HepG2 (cell line): ENCODE data around the gene RREB1. TPM values are rescaled to one million over a fixed set of nuclear protein-coding genes. Genes with fewer than 3 reads are reported as not detected.

ENCODE experiments used
- AHDC1 ChIP-seq: sonication (generic); formaldehyde crosslinking; IDR thresholded peaks from 2 replicates; pipeline ENCODE4 v1.5.1; 2020; ENCODE audit warnings: mild to moderate bottlenecking, missing genetic modification reagents, borderline replicate concordance
- ATF5 ChIP-seq: sonication (generic); formaldehyde crosslinking; IDR thresholded peaks from 2 replicates; pipeline ENCODE4 v1.4.0; 2020; ENCODE audit warnings: mild to moderate bottlenecking, low read depth, missing genetic modification reagents
- CBX2 ChIP-seq, 2 experiments: fragments of 200-600 bp in 1 of 2; sonication (generic); formaldehyde crosslinking in 1 of 2; IDR thresholded peaks; 2 replicates each; pipeline versions ENCODE4 v1.7.0 to v1.8.1; 2018 to 2022; ENCODE audit warnings: low read depth in 2 of 2, low read length in 1 of 2, mild to moderate bottlenecking in 1 of 2, missing genetic modification reagents in 1 of 2
- DPF2 ChIP-seq: sonication (generic); formaldehyde crosslinking; IDR thresholded peaks from 2 replicates; pipeline ENCODE4 v1.4.0; 2020; ENCODE audit warnings: mild to moderate bottlenecking, low read depth, missing genetic modification reagents, borderline replicate concordance
- HNRNPH1 ChIP-seq: fragments of 200-400 bp; formaldehyde crosslinking; optimal IDR thresholded peaks from 2 replicates; pipeline ENCODE3; 2017; ENCODE audit warnings: mild to moderate bottlenecking, low read depth, low read length
- ISX ChIP-seq: sonication (generic); formaldehyde crosslinking; conservative IDR thresholded peaks from 2 replicates; pipeline ENCODE4 v1.5.0; 2020; ENCODE audit warnings: missing genetic modification reagents
- KMT2B ChIP-seq: IDR thresholded peaks from 2 replicates; pipeline ENCODE4 v1.6.1; 2016; ENCODE audit warnings: missing genetic modification reagents, missing compliant biosample characterization
- LCORL ChIP-seq, 2 experiments: fragments of 450-650 bp in 1 of 2; sonication (generic) in 1 of 2; formaldehyde crosslinking in 1 of 2; IDR thresholded peaks; 2 replicates each; pipeline versions ENCODE4 v1.5.0 to v1.6.1; 2017 to 2020; ENCODE audit warnings: antibody characterized with exemption in 1 of 2, missing genetic modification reagents in 1 of 2
- MAX ChIP-seq: IDR thresholded peaks from 2 replicates; pipeline ENCODE4 v1.6.1; 2012; ENCODE audit warnings: inconsistent platforms
- MBNL3 ChIP-seq: fragments of 250-450 bp; sonication (Bioruptor Pico); conservative IDR thresholded peaks from 2 replicates; pipeline ENCODE4 v1.8.0; 2022; ENCODE audit warnings: mild to moderate bottlenecking, inconsistent platforms
- MIXL1 ChIP-seq: IDR thresholded peaks from 2 replicates; pipeline ENCODE4 v1.6.1; 2016
- MYPOP ChIP-seq: sonication (generic); formaldehyde crosslinking; IDR thresholded peaks from 2 replicates; pipeline ENCODE4 v1.8.1; 2023; ENCODE audit warnings: mild to moderate bottlenecking, moderate library complexity, missing genetic modification reagents
- RAD21 ChIP-seq: fragments of 450-650 bp; formaldehyde crosslinking; IDR thresholded peaks from 2 replicates; pipeline ENCODE4 v1.5.0; 2020; ENCODE audit warnings: mild to moderate bottlenecking
- RBM39 ChIP-seq: fragments of 200-400 bp; formaldehyde crosslinking; IDR thresholded peaks from one replicate; pipeline ENCODE4 v1.6.1; 2018; ENCODE audit warnings: antibody characterized with exemption, mild to moderate bottlenecking, low read depth, low read length; ENCODE audit not compliant: poor library complexity, severe bottlenecking
- RFXANK ChIP-seq: IDR thresholded peaks from 2 replicates; pipeline ENCODE4 v1.6.1; 2016
- SMAD1 ChIP-seq: sonication (generic); formaldehyde crosslinking; IDR thresholded peaks from 2 replicates; pipeline ENCODE4 v1.4.0; 2020; ENCODE audit warnings: missing genetic modification reagents, low read depth, mild to moderate bottlenecking, borderline replicate concordance
- ZNF326 ChIP-seq: sonication (generic); formaldehyde crosslinking; IDR thresholded peaks from 2 replicates; pipeline ENCODE4 v1.4.0; 2020; ENCODE audit warnings: missing genetic modification reagents, borderline replicate concordance
- ZNF614 ChIP-seq: IDR thresholded peaks from 2 replicates; pipeline ENCODE4 v1.6.1; 2018; ENCODE audit warnings: missing biosample characterization, missing genetic modification reagents, inconsistent platforms, borderline replicate concordance
- ZNF740 ChIP-seq: sonication (generic); formaldehyde crosslinking; IDR thresholded peaks from 2 replicates; pipeline ENCODE4 v1.4.0; 2020; ENCODE audit warnings: missing genetic modification reagents
- ZNF772 ChIP-seq: sonication (generic); formaldehyde crosslinking; IDR thresholded peaks from 2 replicates; pipeline ENCODE4 v1.5.0; 2020; ENCODE audit warnings: mild to moderate bottlenecking, missing genetic modification reagents
- ZNF784 ChIP-seq: sonication (generic); formaldehyde crosslinking; IDR thresholded peaks from 2 replicates; pipeline ENCODE4 v1.5.1; 2020; ENCODE audit warnings: missing genetic modification reagents, mild to moderate bottlenecking, borderline replicate concordance
- polyA plus RNA-seq, 8 experiments: library from polyadenylated mRNA; depleted of rRNA in 3 of 8; stranded (reverse) in 7 of 8; unstranded in 1 of 8; fragments of >200 nt; fragmentation: Illumina TruSeq in 4 of 8; extraction: Trizol in 4 of 8; gene quantifications; 2 replicates each; pipeline versions ENCODE4 v1.2.1 to v1.2.3, GENCODE V29; 2011 to 2016; ENCODE audit warnings: low read depth in 4 of 8, missing spikeins in 1 of 8, mixed read lengths in 1 of 8; ENCODE audit not compliant: insufficient read depth in 1 of 8
- total RNA-seq, 5 experiments: library from RNA; depleted of rRNA; stranded (reverse); fragments of >200 nt; fragmentation: Illumina TruSeq; extraction: Trizol; gene quantifications; 2 replicates each; pipeline ENCODE4 v1.2.3, GENCODE V29; 2016; ENCODE audit warnings: low read depth in 1 of 5

RREB1 gene
- total and polyA plus RNA-seq, 2 of the 13 experiments (the other 11 are each of a cell fraction or from before 2014, with no cell fraction given), result 6.1 to 23.2 TPM

- TF ChIP-seq MYPOP (CRISPR knock-in tag) (0 out of 2 replicates have a peak, but pooled peaks have one; percentile 38), KMT2B (CRISPR knock-in tag) (0 out of 2 replicates have a peak, but pooled peaks have one; percentile 54), ISX (CRISPR knock-in tag) (no peak), MAX (peak; percentile 49; the same call in 1 of the 2 replicates), ZNF740 (CRISPR knock-in tag) (no peak), RFXANK (CRISPR knock-in tag) (no peak), DPF2 (CRISPR knock-in tag) (peak; percentile 75; the same call in 1 of the 2 replicates), ZNF614 (CRISPR knock-in tag) (0 out of 2 replicates have a peak, but pooled peaks have one; percentile 41), ZNF784 (no peak), RBM39 (no peak), LCORL (IDR thresholded peaks at IDR 0.05) (no peak), LCORL (CRISPR knock-in tag; IDR thresholded peaks at IDR 0.05) (peak; percentile 75; the same call in 1 of the 2 replicates), ATF5 (CRISPR knock-in tag) (no peak), ZNF772 (CRISPR knock-in tag) (no peak), ZNF326 (CRISPR knock-in tag) (no peak), MBNL3 (CRISPR knock-in tag) (no peak), MIXL1 (peak; percentile 91), RAD21 (CRISPR knock-in tag) (no peak; the same call in 1 of the 2 replicates), HNRNPH1 (no peak), AHDC1 (CRISPR knock-in tag) (peak; percentile 71; the same call in 1 of the 2 replicates), SMAD1 (CRISPR knock-in tag) (no peak), CBX2 (IDR thresholded peaks at IDR 0.05; ENCODE audit: low read depth, low read length) (no peak), CBX2 (CRISPR knock-in tag; IDR thresholded peaks at IDR 0.05; ENCODE audit: low read depth) (no peak)
These were observed 31.2 kb downstream of the RREB1 start (continued) for GRCh38 chr6:7138921-7139358.
